Activated T-cell treated with anti-CD3 and anti-CD28 coated beads, Interleukin-2, amount 50 U/mL, for 72 hours (primary cell): Measurements from ENCODE around the gene KLHL29. TPM values are rescaled to one million over a fixed set of nuclear protein-coding genes. Genes with fewer than 3 reads are reported as not detected.

Experiments used
- ATAC-seq, 2 donors: fragments of 150-1000 bp; cut with Tn5 transposase; replicated peaks in 1 of 2; 2 replicates each; pipeline ENCODE4 v1.10.0; 2021; ENCODE audit warnings: moderate library complexity in 2 of 2, mild to moderate bottlenecking in 1 of 2
- DNase-seq, 2 donors: peaks; one replicate each; pipeline ENCODE4 v3.0.0; 2021 to 2022; ENCODE audit warnings: mixed read lengths in 1 of 2
- H3K27ac Mint-ChIP-seq: one replicate; pipeline ENCODE4 v1.8.0; 2022; ENCODE audit warnings: mild to moderate bottlenecking, moderate library complexity, mixed read lengths
- H3K27me3 Mint-ChIP-seq: one replicate; pipeline ENCODE4 v1.8.0; 2022; ENCODE audit warnings: low read depth, mixed read lengths
- H3K36me3 Mint-ChIP-seq, 2 donors: one replicate each; pipeline ENCODE4 v1.8.0; 2022; ENCODE audit warnings: mixed read lengths in 2 of 2, mild to moderate bottlenecking in 1 of 2; ENCODE audit not compliant: insufficient read depth in 2 of 2
- H3K4me1 Mint-ChIP-seq: one replicate; pipeline ENCODE4 v1.8.0; 2022; ENCODE audit warnings: low read depth, mixed read lengths
- H3K4me3 Mint-ChIP-seq, 2 donors: one replicate each; pipeline ENCODE4 v1.8.0; 2022; ENCODE audit warnings: mild to moderate bottlenecking in 2 of 2, mixed read lengths in 2 of 2, moderate library complexity in 2 of 2
- H3K9me3 Mint-ChIP-seq, 2 donors: one replicate each; pipeline ENCODE4 v1.8.0; 2022; ENCODE audit warnings: mixed read lengths in 2 of 2
- total RNA-seq, 2 donors: library from RNA; stranded (reverse); gene quantifications; one replicate each; pipeline ENCODE4 v1.2.3, GENCODE V29; 2022

KLHL29 gene
- total RNA-seq, 2 donors from 2014 or later = 2.5 to 4.0 TPM

- Mint-ChIP-seq H3K4me3 (no peak overlapping the region), H3K27ac (no peak overlapping the region), H3K4me1 (peaks cover 42% of the 10 kb centered on the region), H3K9me3 (no peaks in the 10 kb centered on the region), H3K27me3 (peaks cover 10% of the 10 kb centered on the region), H3K36me3 (no peaks in the 10 kb centered on the region)
- DNase-seq (no peak), ATAC-seq (no peak)
These were observed 110.7 kb downstream of the KLHL29 start for GRCh38 chr2:23495661-23496114.

GRCh38 chr2:23496456-23496855 is 111.5 kb downstream of the KLHL29 start:
- ATAC-seq = no peak

GRCh38 chr2:23497063-23497462 is 112.1 kb downstream of the KLHL29 start:
- DNase-seq (peak; percentile 49), ATAC-seq (peak; percentile 83 to 87)
- Mint-ChIP-seq H3K4me3 (peak overlapping the region; percentile 18 to 24), H3K36me3 (no peaks in the 10 kb centered on the region), H3K27ac (no peak overlapping the region), H3K27me3 (peaks cover 10% of the 10 kb centered on the region), H3K4me1 (peaks cover 28% of the 10 kb centered on the region), H3K9me3 (no peaks in the 10 kb centered on the region)

More at GRCh38 chr2:23496456-23496855, 111.5 kb downstream of the KLHL29 start:
- Mint-ChIP-seq H3K27me3 (peaks cover 10% of the 10 kb centered on the region), H3K9me3 (no peaks in the 10 kb centered on the region), H3K4me3 (peak overlapping the region in 1 of 2 donors; percentile 24), H3K27ac (no peak overlapping the region), H3K4me1 (peaks cover 34% of the 10 kb centered on the region), H3K36me3 (no peaks in the 10 kb centered on the region)
- DNase-seq = no peak

GRCh38 chr2:23497536-23497935 is 112.6 kb downstream of the KLHL29 start:
- no peak for DNase-seq
- Mint-ChIP-seq H3K9me3 (no peaks in the 10 kb centered on the region), H3K27ac (no peak overlapping the region), H3K4me3 (peak overlapping the region; percentile 10 to 18), H3K27me3 (peaks cover 10% of the 10 kb centered on the region), H3K4me1 (peaks cover 28% of the 10 kb centered on the region), H3K36me3 (no peaks in the 10 kb centered on the region)
- ATAC-seq = no peak

GRCh38 chr2:23498943-23499342 is 114.0 kb downstream of the KLHL29 start:
- Mint-ChIP-seq H3K4me3 (no peak overlapping the region), H3K36me3 (no peaks in the 10 kb centered on the region), H3K27ac (no peak overlapping the region), H3K4me1 (peaks cover 28% of the 10 kb centered on the region), H3K27me3 (peaks cover 10% of the 10 kb centered on the region), H3K9me3 (no peaks in the 10 kb centered on the region)
- ATAC-seq (no peak), DNase-seq (no peak)

- Mint-ChIP-seq H3K9me3 (no peaks in the 10 kb centered on the region), H3K4me1 (peaks cover 28% of the 10 kb centered on the region), H3K27me3 (peaks cover 10% of the 10 kb centered on the region), H3K36me3 (no peaks in the 10 kb centered on the region), H3K27ac (no peak overlapping the region), H3K4me3 (no peak overlapping the region)
- DNase-seq (no peak), ATAC-seq (no peak)
These were observed 114.5 kb downstream of the KLHL29 start for GRCh38 chr2:23499439-23499838.

GRCh38 chr2:23500836-23501235 is 115.9 kb downstream of the KLHL29 start:
- Mint-ChIP-seq H3K9me3 (no peaks in the 10 kb centered on the region), H3K27ac (no peak overlapping the region), H3K4me3 (no peak overlapping the region), H3K36me3 (no peaks in the 10 kb centered on the region), H3K27me3 (peaks cover 10% of the 10 kb centered on the region), H3K4me1 (peaks cover 21% of the 10 kb centered on the region)
- no peak for ATAC-seq
- no peak for DNase-seq

- H3K27ac Mint-ChIP-seq = no peak overlapping the region
These were observed 117.1 kb downstream of the KLHL29 start for GRCh38 chr2:23502096-23502495.

GRCh38 chr2:23503097-23503496 is 118.1 kb downstream of the KLHL29 start:
- DNase-seq = no peak
- no peak overlapping the region for H3K4me3 Mint-ChIP-seq
- peaks cover 16% of the 10 kb centered on the region for H3K27me3 Mint-ChIP-seq
- H3K36me3 Mint-ChIP-seq = no peaks in the 10 kb centered on the region
- peaks cover 6% of the 10 kb centered on the region for H3K4me1 Mint-ChIP-seq
- H3K27ac Mint-ChIP-seq = no peak overlapping the region
- ATAC-seq = no peak
- no peaks in the 10 kb centered on the region for H3K9me3 Mint-ChIP-seq

More at GRCh38 chr2:23502096-23502495, 117.1 kb downstream of the KLHL29 start:
- H3K36me3 Mint-ChIP-seq = no peaks in the 10 kb centered on the region
- H3K27me3 Mint-ChIP-seq = peaks cover 10% of the 10 kb centered on the region
- no peak overlapping the region for H3K4me3 Mint-ChIP-seq
- peaks cover 15% of the 10 kb centered on the region for H3K4me1 Mint-ChIP-seq
- DNase-seq (no peak), ATAC-seq (no peak)
- H3K9me3 Mint-ChIP-seq = no peaks in the 10 kb centered on the region

GRCh38 chr2:23503682-23504081 is 118.7 kb downstream of the KLHL29 start:
- no peak overlapping the region for H3K27ac Mint-ChIP-seq
- no peak for DNase-seq
- ATAC-seq = no peak
- peaks cover 6% of the 10 kb centered on the region for H3K4me1 Mint-ChIP-seq
- no peak overlapping the region for H3K4me3 Mint-ChIP-seq
- no peaks in the 10 kb centered on the region for H3K36me3 Mint-ChIP-seq
- peaks cover 16% of the 10 kb centered on the region for H3K27me3 Mint-ChIP-seq
- no peaks in the 10 kb centered on the region for H3K9me3 Mint-ChIP-seq

- DNase-seq (no peak), ATAC-seq (no peak)
- Mint-ChIP-seq H3K4me1 (peaks cover 6% of the 10 kb centered on the region), H3K27me3 (peaks cover 11% of the 10 kb centered on the region), H3K36me3 (no peaks in the 10 kb centered on the region), H3K27ac (no peak overlapping the region), H3K9me3 (no peaks in the 10 kb centered on the region), H3K4me3 (no peak overlapping the region)
These were observed 119.6 kb downstream of the KLHL29 start for GRCh38 chr2:23504591-23504990.

GRCh38 chr2:23505218-23505983 is 120.4 kb downstream of the KLHL29 start:
- Mint-ChIP-seq H3K4me1 (peaks cover 6% of the 10 kb centered on the region), H3K27ac (no peak overlapping the region)
- ATAC-seq = no peak

GRCh38 chr2:23505984-23506380 is 121.0 kb downstream of the KLHL29 start:
- no peaks in the 10 kb centered on the region for H3K9me3 Mint-ChIP-seq
- no peak overlapping the region for H3K27ac Mint-ChIP-seq
- H3K4me3 Mint-ChIP-seq = no peak overlapping the region
- peaks cover 6% of the 10 kb centered on the region for H3K4me1 Mint-ChIP-seq
- DNase-seq = no peak
- no peak for ATAC-seq
- H3K27me3 Mint-ChIP-seq = peaks cover 6% of the 10 kb centered on the region
- no peaks in the 10 kb centered on the region for H3K36me3 Mint-ChIP-seq

More at GRCh38 chr2:23505218-23505983, 120.4 kb downstream of the KLHL29 start:
- H3K9me3 Mint-ChIP-seq = no peaks in the 10 kb centered on the region
- H3K4me3 Mint-ChIP-seq = no peak overlapping the region
- no peak for DNase-seq
- H3K27me3 Mint-ChIP-seq = peaks cover 6% of the 10 kb centered on the region
- H3K36me3 Mint-ChIP-seq = no peaks in the 10 kb centered on the region
